Panc1 (cell line): ENCODE measurements around the gene SLC51A.

ENCODE experiments used
- CTCF ChIP-seq: fragments of 450-650 bp; IDR thresholded peaks from 2 replicates; pipeline ENCODE4 v1.5.1; 2017; ENCODE audit warnings: mild to moderate bottlenecking
- POLR2AphosphoS5 ChIP-seq: IDR thresholded peaks from 2 replicates; pipeline ENCODE4 v1.6.1; 2012; ENCODE audit warnings: mild to moderate bottlenecking, low read depth, low read length, moderate library complexity
- REST ChIP-seq, 2 experiments: IDR thresholded peaks; 2 replicates each; pipeline ENCODE4 v1.6.1; 2011 to 2012; ENCODE audit warnings: low read depth in 2 of 2, control low read depth in 1 of 2, low read length in 1 of 2, mild to moderate bottlenecking in 1 of 2, moderate library complexity in 1 of 2; ENCODE audit not compliant: insufficient read depth in 1 of 2
- SIN3A ChIP-seq: IDR thresholded peaks from 2 replicates; pipeline ENCODE4 v1.6.1; 2012; ENCODE audit warnings: low read depth, mild to moderate bottlenecking, low read length, moderate library complexity, borderline replicate concordance; ENCODE audit not compliant: insufficient read depth
- TCF7L2 ChIP-seq: IDR thresholded peaks from 2 replicates; pipeline ENCODE4 v1.6.1; 2011; ENCODE audit warnings: mild to moderate bottlenecking, low read depth, low read length, inconsistent platforms

- no peak for TF ChIP-seq CTCF
- no peak for TF ChIP-seq REST (IDR thresholded peaks at IDR 0.05; ENCODE audit: insufficient read depth in 1 of 2, low read depth in 2 of 2, low read length in 1 of 2)
- TF ChIP-seq POLR2AphosphoS5 = no peak
- no peak for TF ChIP-seq TCF7L2
- no peak for TF ChIP-seq SIN3A
Observed at GRCh38 chr3:196222876-196223595, 6.7 kb downstream of the SLC51A start.
